CD4-positive, alpha-beta T cell treated with Interleukin-4 for 1 hour (primary cell): ENCODE results near the gene EVA1A.
"Not testable (repeated sequence)": the region's sequence is repeated elsewhere in the genome, so short reads cannot be mapped to it uniquely, and the experiment has no call there.

Experiments used
- DNase-seq, 2 donors: peaks; one replicate each; pipeline ENCODE4 v3.0.0-alpha.2; 2020 to 2022

The EVA1A gene

GRCh38 chr2:75516378-75517360 lies 44.1 kb downstream of the EVA1A start:
- DNase-seq, result no peak

- no peak for DNase-seq
Observed at GRCh38 chr2:75515584-75516368, 45.0 kb downstream of the EVA1A start.

- no peak for DNase-seq
Observed at GRCh38 chr2:75513616-75514170, 47.0 kb downstream of the EVA1A start.

DNA sequence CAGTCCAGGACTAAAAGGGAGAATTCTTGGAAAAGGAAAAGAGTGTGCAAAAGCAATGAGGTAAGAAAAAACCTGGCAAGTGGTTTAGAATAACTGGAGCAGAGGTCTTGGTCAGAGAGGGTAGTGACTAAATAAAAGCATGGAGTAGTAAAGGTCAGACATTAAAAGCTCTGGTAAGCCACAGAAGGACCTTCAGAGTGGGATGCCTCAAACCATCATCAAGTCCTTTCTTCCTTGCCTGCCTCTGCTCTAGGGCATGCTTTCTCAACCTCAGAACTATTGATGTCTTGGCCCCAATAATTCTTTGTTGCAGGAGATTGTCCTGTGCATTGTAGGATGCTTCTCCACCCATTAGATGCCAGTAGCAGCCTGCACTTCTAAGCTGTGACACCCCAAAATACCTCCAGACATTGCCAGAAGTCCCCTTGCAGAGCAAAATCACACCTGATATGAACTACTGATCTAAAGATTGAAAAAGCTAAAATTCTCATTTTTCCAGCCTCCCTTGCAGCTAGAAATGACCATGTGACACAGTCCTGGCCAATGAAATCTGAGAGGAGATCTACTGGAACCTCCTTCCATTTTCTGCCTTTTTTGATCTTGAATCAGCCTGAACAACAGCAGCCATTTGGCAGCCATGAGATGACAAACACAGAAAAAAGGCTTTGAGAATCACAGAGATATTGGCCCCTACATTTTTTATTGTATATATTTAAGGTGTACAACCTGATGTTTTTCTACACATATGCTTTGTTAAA lies 48.1 kb downstream of the EVA1A start:
- DNase-seq, result no peak

GRCh38 chr2:75506101-75506697 lies 54.5 kb downstream of the EVA1A start:
- no peak for DNase-seq

DNA sequence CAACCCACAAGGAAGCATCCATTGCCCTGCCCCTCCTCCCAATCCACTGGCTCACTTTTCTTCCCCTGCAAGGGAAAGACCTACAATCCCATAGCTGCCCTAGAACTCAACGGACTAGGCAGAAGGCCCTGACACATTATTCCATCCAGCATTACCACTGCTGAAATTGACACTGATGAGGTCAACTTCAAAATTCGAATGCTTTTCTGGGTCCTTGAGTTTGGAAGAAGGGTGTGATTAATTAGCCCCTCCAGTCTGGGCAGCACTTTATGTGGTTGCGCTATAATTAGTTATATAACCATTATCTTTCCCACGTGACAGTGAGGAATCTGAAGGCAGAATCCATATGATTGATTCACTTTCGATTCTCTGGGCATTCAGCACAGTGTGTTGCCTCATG lies 55.7 kb downstream of the EVA1A start:
- no peak for DNase-seq

GRCh38 chr2:75503048-75503607 lies 57.6 kb downstream of the EVA1A start:
- DNase-seq, result no peak

GRCh38 chr2:75500633-75501032 lies 60.1 kb downstream of the EVA1A start:
- no peak for DNase-seq

DNA sequence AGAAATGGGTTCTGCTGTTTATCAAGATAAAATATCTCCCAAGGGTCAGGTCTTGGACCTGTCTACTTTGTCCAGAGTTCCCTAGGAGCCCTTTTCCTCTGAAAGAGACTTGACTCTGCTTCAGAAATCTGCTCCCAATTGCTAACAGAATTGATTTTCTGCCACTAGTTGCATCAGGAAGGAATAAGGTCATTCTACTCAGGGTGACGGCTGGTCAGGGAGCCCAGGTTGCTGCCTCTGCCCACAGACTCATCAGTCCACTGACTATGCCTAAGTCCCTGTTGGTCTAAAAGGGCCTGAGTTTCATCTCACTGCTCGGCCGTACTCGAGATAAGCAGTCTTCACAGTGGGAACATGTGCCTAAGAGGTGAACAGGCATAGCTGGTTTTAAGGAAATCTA lies 61.2 kb downstream of the EVA1A start:
- DNase-seq, result no peak

GRCh38 chr2:75498907-75499306 lies 61.8 kb downstream of the EVA1A start:
- DNase-seq, result no peak

GRCh38 chr2:75497256-75497655 lies 63.5 kb downstream of the EVA1A start:
- no peak for DNase-seq

- DNase-seq, result no peak
Observed at GRCh38 chr2:75495862-75496261, 64.9 kb downstream of the EVA1A start.

DNA sequence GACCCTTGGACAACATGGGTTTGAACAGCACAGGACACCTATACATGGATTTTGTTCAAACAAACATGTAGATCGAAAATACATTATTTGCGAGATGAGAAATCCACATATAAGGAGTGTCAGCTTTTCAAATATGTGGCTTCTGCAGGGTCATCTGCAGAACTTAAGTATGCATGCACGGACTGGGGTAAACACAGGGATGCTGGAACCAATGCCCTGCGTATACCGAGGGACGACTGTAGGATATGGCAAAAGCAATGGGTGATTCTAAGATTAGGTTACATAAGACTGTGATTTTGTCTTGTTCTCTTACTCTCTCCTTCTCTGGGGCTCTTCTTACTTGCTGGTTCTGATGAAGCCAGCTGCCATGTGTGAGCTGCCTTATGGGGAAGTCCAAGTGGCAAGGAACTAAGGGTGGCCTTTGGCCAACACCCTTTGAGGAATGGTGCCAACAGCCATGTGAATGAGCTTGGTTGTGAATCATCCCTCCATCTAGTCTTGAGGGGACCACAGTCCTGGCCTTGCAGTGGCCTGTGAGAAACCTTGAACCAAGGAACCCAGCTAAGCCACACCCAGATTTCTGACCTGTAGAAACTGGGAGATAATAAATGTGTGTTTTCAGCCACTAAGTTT lies 66.5 kb downstream of the EVA1A start:
- no peak for DNase-seq

GRCh38 chr2:75493230-75493629 lies 67.5 kb downstream of the EVA1A start:
- no peak for DNase-seq

DNA sequence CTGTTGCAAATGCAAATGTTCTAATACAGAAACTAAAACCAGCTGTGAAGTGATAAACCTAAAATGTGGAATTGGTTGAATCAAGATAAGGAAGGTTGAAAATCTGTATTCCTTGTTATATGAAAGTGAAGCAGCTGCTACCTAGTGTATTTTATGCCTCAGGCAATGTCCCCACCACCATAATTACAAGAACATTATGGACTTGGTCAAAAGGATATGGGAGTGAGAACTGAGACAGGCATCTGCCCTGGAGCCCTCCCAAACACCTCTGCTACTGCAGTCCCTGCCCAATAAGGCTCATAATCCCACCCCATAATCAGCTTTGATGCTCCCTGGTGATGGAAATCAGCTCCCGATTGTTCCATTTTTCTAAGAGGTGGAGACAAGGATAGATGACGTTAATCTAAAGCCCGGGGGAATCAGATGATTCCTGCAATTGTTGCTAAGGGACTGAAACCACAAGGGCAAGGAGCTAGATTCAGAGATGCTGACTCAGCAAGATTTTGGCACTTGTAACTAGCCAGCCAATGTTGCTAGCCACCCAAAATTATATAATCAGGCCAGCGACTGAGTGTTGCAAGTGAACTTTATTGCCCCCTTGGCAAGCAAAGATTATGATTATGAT lies 69.5 kb downstream of the EVA1A start:
- no peak for DNase-seq

- no peak for DNase-seq
Observed at GRCh38 chr2:75489721-75490120, 71.0 kb downstream of the EVA1A start.

- DNase-seq, result no peak
Observed at GRCh38 chr2:75488157-75488556, 72.6 kb downstream of the EVA1A start.

DNA sequence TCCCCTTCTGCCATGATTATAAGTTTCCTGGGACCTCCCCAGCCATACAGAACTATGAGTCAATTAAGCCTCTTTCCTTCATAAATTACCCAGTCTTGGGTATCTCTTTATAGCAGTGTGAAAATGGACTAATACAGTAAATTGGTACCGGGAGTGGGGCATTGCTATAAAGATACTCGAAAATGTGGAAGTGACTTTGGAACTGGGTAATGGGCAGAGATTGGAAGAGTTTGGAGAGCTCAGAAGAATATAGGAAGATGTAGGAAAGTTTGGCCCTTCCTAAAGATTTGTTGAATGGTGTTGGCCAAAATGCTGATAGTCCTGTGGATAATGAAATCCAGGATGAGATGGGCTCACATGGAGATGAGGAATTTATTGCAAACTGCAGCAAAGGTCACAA lies 74.0 kb downstream of the EVA1A start:
- not testable (repeated sequence) for DNase-seq

GRCh38 chr2:75484840-75485239 lies 75.9 kb downstream of the EVA1A start:
- no peak for DNase-seq

DNA sequence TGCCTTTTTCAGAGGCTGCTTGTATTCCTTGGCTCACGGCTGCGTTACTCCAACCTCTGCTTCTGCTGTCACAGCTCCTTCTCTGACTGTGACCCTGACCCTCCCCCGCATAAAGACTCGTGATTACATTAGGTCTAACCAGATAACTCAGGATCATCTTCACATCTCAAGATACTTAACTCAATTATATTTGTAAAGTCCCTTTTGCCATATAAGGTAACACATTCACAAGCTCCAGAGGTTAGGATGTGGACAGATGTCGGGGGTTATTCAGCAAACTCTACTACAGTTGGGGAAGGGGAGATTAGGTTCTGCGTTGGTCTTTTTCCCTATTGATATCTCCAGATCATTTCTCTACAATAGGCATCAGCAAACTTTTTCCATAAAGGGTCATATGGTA lies 76.9 kb downstream of the EVA1A start:
- DNase-seq, result no peak

DNA sequence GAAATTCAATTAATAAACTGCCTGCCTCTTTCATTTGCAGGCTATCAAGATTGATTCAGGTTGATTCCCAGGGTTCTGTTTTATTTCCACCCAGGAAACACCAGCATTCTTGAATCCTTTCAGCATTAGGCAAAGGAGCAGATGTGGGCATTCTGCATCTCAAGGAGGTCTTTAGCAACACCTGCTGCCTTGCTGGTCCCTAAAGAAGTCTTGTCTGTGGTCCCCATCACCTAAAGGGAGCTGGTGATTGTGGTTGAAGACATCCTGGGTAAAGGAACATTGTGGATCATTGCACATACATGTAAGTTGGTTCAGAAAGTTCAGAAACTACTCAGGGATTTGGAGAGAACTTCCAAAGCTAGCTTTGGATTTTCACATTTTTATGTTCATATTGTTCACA lies 78.3 kb downstream of the EVA1A start:
- no peak for DNase-seq
